Activated T-cell treated with anti-CD3 and anti-CD28 coated beads, Interleukin-2, amount 50 U/mL, for 1 hour (primary cell): ENCODE results near the gene CDK9.
A peak's percentile ranks its signal among the peaks of the same experiment; 100 is the strongest.

Experiments
- DNase-seq: peaks from one replicate; pipeline ENCODE4 v3.0.0-alpha.2; 2020

The CDK9 gene

GRCh38 chr9:127805620-127806019, 19.8 kb downstream of the CDK9 start:
- DNase-seq = peak; percentile 41

GRCh38 chr9:127806871-127807270, 21.0 kb downstream of the CDK9 start:
- DNase-seq = no peak

- no peak for DNase-seq
These were observed 22.6 kb downstream of the CDK9 start for GRCh38 chr9:127808347-127809001.

- DNase-seq = no peak
These were observed 23.2 kb downstream of the CDK9 start for GRCh38 chr9:127809002-127809539.

- no peak for DNase-seq
These were observed 23.9 kb downstream of the CDK9 start for GRCh38 chr9:127809540-127810377.

- no peak for DNase-seq
These were observed 24.7 kb downstream of the CDK9 start for GRCh38 chr9:127810378-127811187.

- no peak for DNase-seq
These were observed 26.2 kb downstream of the CDK9 start for GRCh38 chr9:127812011-127812410.

- no peak for DNase-seq
These were observed 27.3 kb downstream of the CDK9 start for GRCh38 chr9:127812936-127813675.

GRCh38 chr9:127813686-127814226, 27.9 kb downstream of the CDK9 start:
- no peak for DNase-seq

- DNase-seq = no peak
These were observed 29.0 kb downstream of the CDK9 start for GRCh38 chr9:127814619-127815511.

GRCh38 chr9:127815512-127816361, 29.9 kb downstream of the CDK9 start:
- no peak for DNase-seq

GRCh38 chr9:127816362-127816725, 30.5 kb downstream of the CDK9 start:
- DNase-seq = no peak

GRCh38 chr9:127816728-127817127, 30.9 kb downstream of the CDK9 start:
- no peak for DNase-seq

- DNase-seq = no peak
These were observed 32.1 kb downstream of the CDK9 start for GRCh38 chr9:127817881-127818434.

GRCh38 chr9:127818574-127818973, 32.7 kb downstream of the CDK9 start:
- DNase-seq = no peak

GRCh38 chr9:127822108-127822507, 36.3 kb downstream of the CDK9 start:
- DNase-seq = no peak

- DNase-seq = no peak
These were observed 39.7 kb downstream of the CDK9 start for GRCh38 chr9:127825319-127826051.

- no peak for DNase-seq
These were observed 40.5 kb downstream of the CDK9 start for GRCh38 chr9:127826253-127826913.
